Epithelial cell of esophagus (primary cell): Measurements from ENCODE around the gene CAMK2N1.
"Not testable (repeated sequence)": the region's sequence is repeated elsewhere in the genome, so short reads cannot be mapped to it uniquely, and the experiment has no call there.

ENCODE experiments used
- DNase-seq: peaks from one replicate; pipeline ENCODE4 v3.0.0; 2010; ENCODE audit warnings: low read depth
- H3K4me3 ChIP-seq: 2 replicates; pipeline ENCODE4 v1.5.1; 2011; ENCODE audit warnings: mild to moderate bottlenecking, low read length, control low read depth
- TF ChIP-seq, protein P1 (sequence below): IDR thresholded peaks from 2 replicates; pipeline ENCODE4 v1.5.1; 2011; ENCODE audit warnings: low read depth, mild to moderate bottlenecking, low read length, control low read depth, inconsistent platforms; ENCODE audit not compliant: insufficient read depth; ENCODE audit errors: missing control alignments

Gene CAMK2N1

DNA sequence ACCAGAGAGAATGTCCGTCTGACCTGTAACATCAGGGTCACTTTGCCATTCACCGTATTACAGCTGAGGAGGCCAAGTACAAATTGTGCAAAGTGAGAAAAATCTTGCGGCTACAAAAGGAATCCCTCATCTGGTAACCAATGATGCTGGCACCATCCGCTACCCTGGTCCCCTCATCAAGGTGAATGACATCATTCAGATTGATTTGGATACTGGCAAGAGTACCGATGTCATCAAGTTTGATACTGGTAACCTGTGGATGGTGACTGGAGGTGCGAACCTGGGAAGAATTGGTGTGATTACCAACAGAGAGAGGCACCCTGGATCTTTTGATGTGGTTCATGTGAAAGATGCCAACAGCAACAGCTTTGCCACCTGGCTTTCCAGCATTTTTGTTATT lies 40.3 kb upstream of the CAMK2N1 start:
- DNase-seq: no peak
- TF ChIP-seq, protein P1, sequence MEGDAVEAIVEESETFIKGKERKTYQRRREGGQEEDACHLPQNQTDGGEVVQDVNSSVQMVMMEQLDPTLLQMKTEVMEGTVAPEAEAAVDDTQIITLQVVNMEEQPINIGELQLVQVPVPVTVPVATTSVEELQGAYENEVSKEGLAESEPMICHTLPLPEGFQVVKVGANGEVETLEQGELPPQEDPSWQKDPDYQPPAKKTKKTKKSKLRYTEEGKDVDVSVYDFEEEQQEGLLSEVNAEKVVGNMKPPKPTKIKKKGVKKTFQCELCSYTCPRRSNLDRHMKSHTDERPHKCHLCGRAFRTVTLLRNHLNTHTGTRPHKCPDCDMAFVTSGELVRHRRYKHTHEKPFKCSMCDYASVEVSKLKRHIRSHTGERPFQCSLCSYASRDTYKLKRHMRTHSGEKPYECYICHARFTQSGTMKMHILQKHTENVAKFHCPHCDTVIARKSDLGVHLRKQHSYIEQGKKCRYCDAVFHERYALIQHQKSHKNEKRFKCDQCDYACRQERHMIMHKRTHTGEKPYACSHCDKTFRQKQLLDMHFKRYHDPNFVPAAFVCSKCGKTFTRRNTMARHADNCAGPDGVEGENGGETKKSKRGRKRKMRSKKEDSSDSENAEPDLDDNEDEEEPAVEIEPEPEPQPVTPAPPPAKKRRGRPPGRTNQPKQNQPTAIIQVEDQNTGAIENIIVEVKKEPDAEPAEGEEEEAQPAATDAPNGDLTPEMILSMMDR: no peak
- no peak overlapping the region for H3K4me3 ChIP-seq

DNA sequence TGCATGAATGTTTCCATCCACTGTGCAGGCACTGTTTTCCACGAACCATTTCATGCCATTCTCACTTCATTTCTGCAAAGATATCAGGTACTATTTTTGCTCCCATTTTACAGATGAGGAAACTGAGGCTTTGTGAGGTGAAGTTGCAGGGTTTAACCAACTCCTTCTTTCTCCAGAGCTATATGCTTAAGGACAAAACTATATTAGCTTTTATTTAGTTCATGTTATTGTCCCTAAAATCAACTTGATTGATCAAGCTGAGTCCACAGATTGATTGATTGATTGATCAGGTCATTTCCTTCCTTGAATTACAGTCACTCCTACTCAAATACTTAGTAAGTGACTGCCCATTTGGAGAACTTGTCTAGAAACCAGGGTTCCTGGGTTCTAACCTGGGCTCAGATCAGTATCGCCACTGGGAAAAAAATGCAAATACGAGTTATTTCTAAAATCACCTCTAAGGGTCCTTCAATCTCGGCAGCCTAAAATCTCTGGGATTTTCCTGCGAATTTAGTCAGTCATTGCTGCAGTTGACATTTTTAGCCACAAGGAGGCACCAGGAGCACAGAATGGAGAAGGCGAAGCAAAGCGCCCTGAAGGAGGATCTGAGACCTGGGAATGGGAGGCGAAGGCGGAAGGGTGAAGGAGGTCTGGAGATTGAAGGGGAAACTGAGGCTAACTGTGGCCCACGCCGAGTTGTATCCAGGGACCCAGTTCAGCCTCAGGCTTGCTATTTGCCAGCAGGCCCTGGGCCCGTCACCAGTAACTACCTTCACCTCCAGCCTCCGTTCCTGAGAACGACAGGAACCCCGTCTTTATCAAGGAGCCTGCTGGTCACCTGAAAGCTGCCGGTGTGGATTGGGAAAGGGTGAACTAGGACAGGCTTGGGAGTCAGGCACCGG lies 36.2 kb upstream of the CAMK2N1 start:
- peak; percentile 72 for DNase-seq
- TF ChIP-seq, protein P1: peak; percentile 99
- peak overlapping the region; percentile 14 for H3K4me3 ChIP-seq

DNA sequence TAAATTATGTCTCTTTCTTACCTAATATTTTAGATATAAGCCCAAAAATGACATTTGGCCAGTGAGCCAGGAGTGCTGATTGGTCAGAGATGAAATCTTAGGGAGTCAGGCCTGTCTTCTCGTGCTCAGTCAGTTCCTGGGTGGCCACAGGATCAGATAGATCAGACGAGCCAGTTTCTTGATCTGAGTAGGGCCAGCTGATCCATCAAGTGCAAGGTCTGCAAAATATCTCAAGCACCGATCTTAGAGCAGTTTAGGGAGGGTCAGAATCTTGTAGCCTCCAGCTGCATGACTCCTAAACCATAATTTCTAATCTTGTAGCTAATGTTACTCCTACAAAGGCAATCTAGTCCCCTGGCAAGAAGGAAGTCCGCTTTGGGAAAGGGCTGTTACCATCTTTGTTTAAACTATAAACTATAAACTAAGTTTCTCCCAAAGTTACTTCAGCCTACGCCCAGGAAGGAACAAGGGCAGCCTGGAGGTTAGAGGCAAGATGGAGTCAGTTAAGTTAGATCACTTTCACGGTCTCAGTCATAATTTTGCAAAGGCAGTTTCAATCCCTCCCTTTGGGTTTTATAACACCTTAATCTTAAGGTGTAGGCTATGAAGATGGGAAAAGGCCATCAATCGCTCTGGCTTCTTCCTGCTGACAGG lies 33.7 kb upstream of the CAMK2N1 start:
- H3K4me3 ChIP-seq, DNase-seq: not testable (repeated sequence)

DNA sequence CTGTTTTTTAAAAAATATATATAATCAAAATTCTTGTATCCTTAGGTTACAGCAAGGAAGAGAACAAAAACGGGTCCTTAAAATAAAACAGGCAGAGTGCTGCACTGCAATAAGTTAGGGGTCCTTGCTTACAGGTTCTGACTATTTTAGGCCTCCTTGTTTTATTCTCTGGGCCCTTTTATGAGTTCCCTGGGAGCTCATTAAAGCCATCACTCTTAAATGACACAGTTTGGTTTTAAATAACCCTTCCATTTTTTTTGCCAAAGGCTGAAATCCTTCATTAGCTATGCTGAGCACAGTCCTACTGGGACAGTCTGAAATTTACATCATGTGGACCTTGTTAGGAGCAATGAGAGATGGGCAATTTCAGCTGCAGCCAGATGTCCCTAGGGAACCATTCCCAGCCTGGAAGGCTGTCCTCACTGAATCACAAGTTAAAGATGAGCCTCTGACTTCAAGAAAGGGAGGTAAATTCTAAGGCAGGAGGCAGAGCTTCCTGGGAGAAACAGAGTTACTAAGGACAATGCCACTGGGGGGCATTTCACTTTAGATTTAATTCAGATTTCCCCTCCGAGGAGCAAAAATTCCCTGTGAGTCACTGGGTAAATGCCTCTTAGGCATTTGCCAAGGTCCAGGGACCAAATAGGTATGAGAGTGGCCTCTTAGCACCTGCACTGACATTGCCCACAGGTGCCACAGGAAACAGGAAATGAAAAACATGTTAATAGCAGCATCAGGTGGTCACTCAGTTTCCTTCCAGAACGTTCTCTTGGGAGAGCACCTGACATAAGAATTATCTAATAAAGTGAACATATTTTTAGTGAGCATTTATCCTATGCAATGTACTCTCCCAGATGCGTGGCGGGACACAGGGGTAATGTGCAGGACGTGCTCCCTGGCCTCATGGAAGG lies 25.8 kb upstream of the CAMK2N1 start:
- DNase-seq: no peak
- no peak overlapping the region for H3K4me3 ChIP-seq
- TF ChIP-seq, protein P1: no peak

DNA sequence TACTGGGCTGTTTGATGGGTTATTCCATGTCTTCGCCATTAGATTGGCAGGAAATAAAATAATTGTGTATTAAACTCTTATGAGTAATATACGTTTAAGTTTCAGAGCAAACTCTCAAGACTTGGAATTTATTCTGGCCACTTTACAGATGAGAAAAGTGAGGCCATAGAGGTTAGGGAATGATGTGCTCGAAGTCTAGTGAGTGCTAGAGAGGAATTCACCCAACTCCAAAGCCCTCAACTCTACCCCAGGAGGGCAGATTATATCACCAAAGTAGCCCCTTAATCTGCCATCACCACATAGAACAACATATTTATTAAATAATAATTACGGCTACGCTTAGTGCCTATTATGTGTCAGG lies 22.4 kb upstream of the CAMK2N1 start:
- H3K4me3 ChIP-seq: peak overlapping the region; percentile 95
- no peak for DNase-seq
- TF ChIP-seq, protein P1: no peak

DNA sequence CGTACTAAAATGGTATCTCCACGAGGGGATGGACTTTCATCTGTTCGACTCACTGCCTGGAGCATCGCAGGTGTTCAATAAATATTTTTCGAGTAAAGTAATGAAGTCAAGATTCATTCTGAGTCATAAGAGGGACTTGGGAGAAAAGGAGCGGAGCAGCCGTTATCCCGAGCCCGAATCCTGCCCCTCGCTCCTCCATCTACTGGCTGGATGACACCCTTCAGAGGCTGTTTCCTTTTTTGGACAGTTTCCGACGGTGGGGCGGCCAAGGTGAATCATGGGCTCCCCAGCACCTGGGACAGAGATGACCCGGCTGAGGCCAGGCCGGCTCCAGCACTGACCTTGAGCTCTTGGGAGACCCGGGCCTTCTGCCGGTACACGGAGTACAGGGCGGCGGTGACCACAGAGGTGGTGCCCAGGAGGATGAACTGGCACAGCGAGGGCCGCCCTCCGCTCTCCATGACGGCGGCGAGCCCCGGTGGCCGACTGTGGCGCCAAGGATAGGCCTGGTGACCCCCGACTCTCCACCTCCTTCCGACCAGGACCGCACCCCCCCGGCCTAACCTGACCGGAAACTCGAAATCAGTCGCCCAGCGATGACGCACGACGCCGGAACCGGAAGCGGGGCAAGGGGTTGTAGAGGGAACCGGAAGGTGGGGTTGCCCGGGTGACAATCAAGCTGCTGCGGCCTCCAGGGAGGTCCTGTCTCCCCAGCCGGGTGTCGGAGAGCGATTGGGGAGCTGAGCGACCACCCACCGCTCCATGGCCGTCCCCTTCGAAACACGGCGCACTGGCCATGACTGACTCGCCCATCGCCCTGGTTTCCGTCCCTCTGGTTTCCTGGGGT lies 21.8 kb upstream of the CAMK2N1 start, which contains the start of gene MUL1:
Gene MUL1, minus strand, starts transcription at position 588 of the 847 bp plus-strand sequence. Its CDS starts 127 bp downstream, at position 461.
- peak within 1 kb of the TSS; percentile 95 for H3K4me3 ChIP-seq
- DNase-seq: peak; percentile 92
- TF ChIP-seq, protein P1: no peak
